NB4 (cell line): Measurements from ENCODE around the gene HMGN4.

Experiments
- DNase-seq: peaks from one replicate; pipeline ENCODE4 v3.0.0; 2010; ENCODE audit warnings: low read depth
- H3K4me3 ChIP-seq: one replicate; pipeline ENCODE4 v1.5.1; 2011; ENCODE audit warnings: mild to moderate bottlenecking, low read depth, low read length, moderate library complexity
- MYC ChIP-seq: IDR thresholded peaks from 2 replicates; pipeline ENCODE4 v1.6.1; 2011; ENCODE audit warnings: low read depth, low read length
- POLR2A ChIP-seq: IDR thresholded peaks from 2 replicates; pipeline ENCODE4 v1.6.1; 2011; ENCODE audit warnings: mild to moderate bottlenecking; ENCODE audit not compliant: insufficient read length; ENCODE audit errors: extremely low read depth
- TF ChIP-seq, protein P1 (sequence below): IDR thresholded peaks from 2 replicates; pipeline ENCODE4 v1.6.1; 2011; ENCODE audit warnings: low read depth, low read length
- TF ChIP-seq, protein P2 (sequence below): IDR thresholded peaks from one replicate; pipeline ENCODE4 v1.5.1; 2012; ENCODE audit warnings: low read depth, low read length

HMGN4 gene

DNA sequence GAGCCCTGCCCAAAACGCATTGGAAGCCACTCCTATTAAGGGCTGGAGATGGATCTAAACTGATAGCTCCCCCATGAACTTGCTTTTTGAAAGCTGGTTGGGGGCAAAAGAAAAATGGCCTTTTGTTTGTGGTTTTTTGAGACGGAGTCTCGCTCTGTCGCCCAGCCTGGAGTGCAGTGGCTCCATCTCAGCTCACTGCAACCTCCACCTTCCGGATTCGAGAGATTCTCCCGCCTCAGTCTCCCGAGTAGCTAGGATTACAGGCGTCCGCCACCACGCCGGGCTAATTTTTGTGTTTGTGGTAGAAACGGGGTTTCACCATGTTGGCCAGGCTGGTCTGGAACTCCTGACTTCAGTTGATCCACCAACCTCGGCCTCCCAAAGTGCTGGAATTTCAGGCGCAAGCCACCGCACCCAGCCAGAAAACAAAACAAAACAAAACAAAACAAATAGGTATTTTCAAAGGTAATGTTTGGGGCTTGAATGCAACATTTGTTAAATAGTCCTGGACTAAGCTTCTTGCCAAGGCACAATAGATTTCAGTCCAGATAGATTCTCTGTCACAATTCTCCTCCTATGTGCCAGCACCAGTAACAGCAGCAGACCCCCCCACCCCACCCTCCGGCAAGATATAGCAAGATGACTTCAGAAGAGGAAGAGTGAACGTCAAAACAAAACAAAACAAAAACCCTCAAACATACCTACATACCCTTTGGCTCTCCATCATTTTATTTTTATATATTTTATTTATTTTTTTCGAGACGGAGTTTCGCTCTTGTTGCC lies 32.1 kb downstream of the HMGN4 start:
- TF ChIP-seq, protein P1, sequence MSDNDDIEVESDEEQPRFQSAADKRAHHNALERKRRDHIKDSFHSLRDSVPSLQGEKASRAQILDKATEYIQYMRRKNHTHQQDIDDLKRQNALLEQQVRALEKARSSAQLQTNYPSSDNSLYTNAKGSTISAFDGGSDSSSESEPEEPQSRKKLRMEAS = no peak
- TF ChIP-seq MYC = no peak
- TF ChIP-seq, protein P2, sequence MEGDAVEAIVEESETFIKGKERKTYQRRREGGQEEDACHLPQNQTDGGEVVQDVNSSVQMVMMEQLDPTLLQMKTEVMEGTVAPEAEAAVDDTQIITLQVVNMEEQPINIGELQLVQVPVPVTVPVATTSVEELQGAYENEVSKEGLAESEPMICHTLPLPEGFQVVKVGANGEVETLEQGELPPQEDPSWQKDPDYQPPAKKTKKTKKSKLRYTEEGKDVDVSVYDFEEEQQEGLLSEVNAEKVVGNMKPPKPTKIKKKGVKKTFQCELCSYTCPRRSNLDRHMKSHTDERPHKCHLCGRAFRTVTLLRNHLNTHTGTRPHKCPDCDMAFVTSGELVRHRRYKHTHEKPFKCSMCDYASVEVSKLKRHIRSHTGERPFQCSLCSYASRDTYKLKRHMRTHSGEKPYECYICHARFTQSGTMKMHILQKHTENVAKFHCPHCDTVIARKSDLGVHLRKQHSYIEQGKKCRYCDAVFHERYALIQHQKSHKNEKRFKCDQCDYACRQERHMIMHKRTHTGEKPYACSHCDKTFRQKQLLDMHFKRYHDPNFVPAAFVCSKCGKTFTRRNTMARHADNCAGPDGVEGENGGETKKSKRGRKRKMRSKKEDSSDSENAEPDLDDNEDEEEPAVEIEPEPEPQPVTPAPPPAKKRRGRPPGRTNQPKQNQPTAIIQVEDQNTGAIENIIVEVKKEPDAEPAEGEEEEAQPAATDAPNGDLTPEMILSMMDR = no peak
- TF ChIP-seq POLR2A = no peak
- H3K4me3 ChIP-seq = no peak overlapping the region
- DNase-seq = no peak

DNA sequence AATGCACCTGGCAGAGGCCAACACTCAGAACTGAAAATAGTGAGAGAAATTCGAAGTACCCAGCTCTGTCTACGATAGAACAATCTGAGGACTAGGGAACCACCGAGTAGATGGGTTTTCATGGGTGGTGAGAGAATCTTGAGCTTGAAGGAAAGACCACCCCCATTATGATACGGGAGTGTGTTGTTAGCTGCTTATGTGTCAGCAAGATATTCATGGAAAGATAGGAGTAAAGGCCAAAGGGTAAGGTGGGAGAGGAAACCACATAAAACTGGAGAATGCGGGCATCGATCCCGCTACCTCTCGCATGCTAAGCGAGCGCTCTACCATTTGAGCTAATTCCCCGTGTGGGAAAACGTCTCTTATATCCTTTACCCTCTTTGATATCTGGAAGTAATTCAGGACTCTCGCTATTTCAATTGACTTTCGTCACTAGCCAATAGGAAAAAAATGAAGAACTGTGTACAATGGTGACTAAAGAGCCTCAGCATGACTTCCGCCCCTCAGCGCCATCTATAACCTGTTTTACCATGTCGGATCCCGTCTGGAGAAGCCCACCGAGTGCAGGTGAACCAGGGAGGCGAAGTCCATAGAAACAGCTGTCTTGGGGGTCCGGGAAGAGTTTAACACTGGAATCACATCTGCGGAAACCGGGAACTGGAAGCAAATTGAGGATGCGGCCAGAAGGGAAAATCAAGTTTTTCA lies 33.6 kb downstream of the HMGN4 start:
- DNase-seq = peak; percentile 91
- peak overlapping the region; percentile 84 for H3K4me3 ChIP-seq

DNA sequence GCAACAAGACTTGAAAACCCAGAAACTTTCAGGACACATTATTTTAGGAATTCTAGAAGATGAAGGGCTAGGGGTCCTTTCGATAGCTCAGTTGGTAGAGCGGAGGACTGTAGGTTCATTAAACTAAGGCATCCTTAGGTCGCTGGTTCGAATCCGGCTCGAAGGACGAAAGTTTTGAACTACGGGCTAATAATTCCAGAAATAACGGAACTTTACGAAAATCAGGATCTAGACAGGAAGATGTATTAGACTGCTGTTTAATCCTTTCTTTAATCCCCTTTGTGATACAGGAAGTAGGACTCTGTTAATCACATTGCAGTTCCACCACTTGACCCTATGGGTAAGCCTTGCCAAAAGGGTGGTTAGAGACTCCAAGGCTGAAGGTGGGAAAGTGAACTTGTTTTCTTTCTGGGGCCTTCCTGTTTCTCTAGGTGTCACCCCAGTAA lies 37.4 kb downstream of the HMGN4 start:
- no peak for DNase-seq
- TF ChIP-seq POLR2A = no peak
- TF ChIP-seq, protein P2 = no peak
- TF ChIP-seq MYC = no peak
- TF ChIP-seq, protein P1 = no peak
- no peak overlapping the region for H3K4me3 ChIP-seq

More for the DNA sequence above, 33.6 kb downstream of the HMGN4 start:
- no peak for TF ChIP-seq POLR2A
- TF ChIP-seq, protein P2 = no peak
- no peak for TF ChIP-seq MYC
- TF ChIP-seq, protein P1 = no peak

DNA sequence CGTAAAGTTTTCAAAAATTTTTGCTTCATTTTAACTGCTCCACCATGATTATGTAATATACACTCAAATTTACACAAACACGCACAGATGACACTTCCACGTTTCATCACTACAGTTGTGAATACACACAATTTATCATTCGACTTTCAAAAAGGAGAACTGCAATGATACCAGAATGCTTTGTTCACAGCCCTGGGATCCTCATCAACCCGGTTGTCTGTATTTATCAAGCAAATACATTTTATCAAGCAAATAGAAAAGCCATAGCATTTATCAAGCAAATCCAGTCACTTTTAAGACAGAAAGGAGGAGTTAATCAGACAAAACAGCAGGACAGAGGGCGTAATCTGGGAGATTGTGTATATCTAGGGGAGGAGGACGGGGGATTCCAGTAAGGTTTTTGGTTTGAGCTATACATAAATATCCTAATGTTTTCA lies 38.3 kb downstream of the HMGN4 start:
- no peak for TF ChIP-seq MYC
- TF ChIP-seq, protein P1 = no peak
- TF ChIP-seq POLR2A = no peak
- TF ChIP-seq, protein P2 = no peak
- H3K4me3 ChIP-seq = peak overlapping the region; percentile 50
- DNase-seq = peak; percentile 57

DNA sequence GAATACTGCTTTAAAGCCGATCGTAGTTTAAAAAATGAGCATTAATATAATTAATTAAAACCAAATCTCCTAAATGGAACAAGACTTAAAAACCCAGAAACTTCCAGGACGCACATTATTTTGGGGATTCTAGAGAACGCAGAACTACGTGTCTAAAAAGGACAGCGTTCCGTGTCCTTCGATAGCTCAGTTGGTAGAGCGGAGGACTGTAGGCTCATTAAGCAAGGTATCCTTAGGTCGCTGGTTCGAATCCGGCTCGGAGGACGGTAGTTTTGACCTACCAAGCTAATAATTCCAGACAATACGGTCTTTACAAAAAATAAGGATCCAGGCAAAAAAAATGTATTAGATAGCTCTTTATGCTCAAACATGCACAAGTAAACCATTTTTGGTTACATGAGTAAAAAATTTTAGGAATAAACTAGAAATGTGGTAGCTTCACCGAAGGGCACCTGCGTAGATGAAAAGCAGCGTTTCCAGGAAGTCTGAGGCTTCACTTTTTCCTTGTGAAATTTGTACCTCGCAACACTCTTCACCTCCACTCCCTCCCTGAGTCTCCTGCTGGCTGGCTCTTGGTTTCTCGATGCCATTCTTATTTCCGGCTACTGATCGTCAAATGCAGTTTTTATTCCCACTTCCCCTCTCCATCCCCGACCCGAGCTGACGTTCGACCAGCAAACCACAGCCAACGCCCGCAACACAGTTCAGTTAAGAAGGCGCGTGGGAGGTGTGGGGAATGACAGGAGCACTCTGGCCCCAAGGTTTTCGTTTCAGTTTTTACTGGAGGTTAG lies 39.0 kb downstream of the HMGN4 start:
- peak; percentile 73 for DNase-seq
- H3K4me3 ChIP-seq = peak overlapping the region; percentile 50
- TF ChIP-seq, protein P1 = no peak
- TF ChIP-seq MYC (no peak), POLR2A (no peak)
- TF ChIP-seq, protein P2 = no peak
